ENCODE results near the gene IGF2BP2.
"Not testable (repeated sequence)": the region's sequence is repeated elsewhere in the genome, so short reads cannot be mapped to it uniquely, and the experiment has no call there.

IGF2BP2 gene

DNA sequence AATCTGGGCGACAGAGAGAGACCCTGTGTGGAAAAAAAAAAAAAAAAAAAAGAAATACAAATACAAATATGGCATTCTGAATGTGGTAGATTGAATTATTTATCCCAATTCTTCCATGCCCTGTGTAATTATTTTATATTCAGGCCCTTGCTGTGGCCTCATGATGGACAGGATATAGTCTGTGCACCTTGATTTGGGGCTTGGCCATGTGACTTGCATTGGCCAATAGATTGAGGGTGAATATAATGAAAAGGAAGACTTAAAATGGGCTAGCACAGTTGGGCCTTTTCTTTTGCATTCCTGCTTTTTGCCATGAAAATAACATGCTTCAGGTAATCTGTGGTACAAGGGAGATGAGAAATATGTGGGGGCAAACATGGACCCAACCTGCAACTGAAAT, 27.1 kb upstream of the IGF2BP2 start:
- Mint-ChIP-seq H3K4me1 (ENCODE audit: low read depth) (no peaks in the 10 kb centered on the region), H3K36me3 (ENCODE audit: low read depth) (no peaks in the 10 kb centered on the region), H3K9me3 (peaks cover 5% of the 10 kb centered on the region), H3K27me3 (ENCODE audit: low read depth) (no peaks in the 10 kb centered on the region), H3K4me3 (no peak overlapping the region), H3K27ac (no peak overlapping the region)
- DNase-seq (ENCODE audit: low spot score), result no peak

- H3K4me3 Mint-ChIP-seq, result no peak overlapping the region
- H3K4me1 Mint-ChIP-seq (ENCODE audit: low read depth), result no peaks in the 10 kb centered on the region
- no peak for DNase-seq (ENCODE audit: low spot score)
- H3K27me3 Mint-ChIP-seq (ENCODE audit: low read depth), result no peaks in the 10 kb centered on the region
- H3K9me3 Mint-ChIP-seq, result no peaks in the 10 kb centered on the region
- H3K27ac Mint-ChIP-seq, result no peak overlapping the region
- H3K36me3 Mint-ChIP-seq (ENCODE audit: low read depth), result no peaks in the 10 kb centered on the region
Measured at GRCh38 chr3:185851046-185851445, 26.2 kb upstream of the IGF2BP2 start.

GRCh38 chr3:185847506-185847905, 22.7 kb upstream of the IGF2BP2 start:
- Mint-ChIP-seq H3K27me3 (ENCODE audit: low read depth) (peaks cover 5% of the 10 kb centered on the region), H3K9me3 (no peaks in the 10 kb centered on the region), H3K36me3 (ENCODE audit: low read depth) (no peaks in the 10 kb centered on the region), H3K4me1 (ENCODE audit: low read depth) (no peaks in the 10 kb centered on the region), H3K27ac (no peak overlapping the region), H3K4me3 (no peak overlapping the region)
- no peak for DNase-seq (ENCODE audit: low spot score)

DNA sequence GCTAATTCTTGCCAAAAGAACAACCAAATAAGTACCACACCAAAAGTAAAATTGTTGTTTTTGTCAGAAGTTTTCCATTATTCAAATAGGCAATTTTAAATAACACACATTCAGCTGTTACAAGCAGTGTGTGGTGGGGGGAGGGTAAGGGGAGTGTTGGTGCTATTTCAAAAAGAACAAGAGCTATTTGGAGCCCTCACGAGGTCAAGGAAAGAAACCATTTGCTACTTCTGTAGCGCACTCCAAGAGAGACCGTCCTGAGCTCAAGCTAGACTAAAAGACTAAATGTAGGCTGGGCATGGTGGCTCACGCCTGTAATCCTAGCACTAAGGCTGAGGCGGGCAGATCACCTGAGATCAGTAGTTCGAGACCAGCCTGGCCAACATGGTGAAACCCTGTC, 21.2 kb upstream of the IGF2BP2 start:
- H3K27me3 Mint-ChIP-seq (ENCODE audit: low read depth), result peaks cover 5% of the 10 kb centered on the region
- H3K4me3 Mint-ChIP-seq, result no peak overlapping the region
- no peaks in the 10 kb centered on the region for H3K4me1 Mint-ChIP-seq (ENCODE audit: low read depth)

DNA sequence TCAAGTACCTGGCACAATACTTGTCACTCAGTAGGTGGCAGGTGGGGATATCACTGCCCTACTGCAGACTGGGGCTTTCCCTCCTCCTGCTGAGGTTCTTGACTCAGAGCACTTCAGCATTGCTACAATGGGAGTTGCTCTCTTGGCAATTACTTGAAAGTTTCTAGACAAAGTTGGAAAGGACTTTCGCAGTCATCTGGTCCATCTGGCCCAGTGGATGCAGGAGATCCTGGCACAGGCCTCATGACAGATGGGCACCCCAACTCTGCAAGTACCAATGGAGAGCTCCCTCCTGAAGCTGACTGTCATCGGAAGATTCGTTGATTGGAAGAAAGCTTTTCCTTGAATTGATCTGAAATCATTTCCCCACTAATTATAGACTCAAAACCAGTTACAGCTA, 19.2 kb upstream of the IGF2BP2 start:
- no peaks in the 10 kb centered on the region for H3K9me3 Mint-ChIP-seq
- H3K4me3 Mint-ChIP-seq, result no peak overlapping the region
- H3K4me1 Mint-ChIP-seq (ENCODE audit: low read depth), result no peaks in the 10 kb centered on the region
- no peak for DNase-seq (ENCODE audit: low spot score)
- H3K27ac Mint-ChIP-seq, result no peak overlapping the region
- H3K27me3 Mint-ChIP-seq (ENCODE audit: low read depth), result peaks cover 5% of the 10 kb centered on the region
- no peaks in the 10 kb centered on the region for H3K36me3 Mint-ChIP-seq (ENCODE audit: low read depth)

More for the DNA sequence above, 21.2 kb upstream of the IGF2BP2 start:
- H3K27ac Mint-ChIP-seq, result no peak overlapping the region
- no peaks in the 10 kb centered on the region for H3K9me3 Mint-ChIP-seq
- no peak for DNase-seq (ENCODE audit: low spot score)
- no peaks in the 10 kb centered on the region for H3K36me3 Mint-ChIP-seq (ENCODE audit: low read depth)

DNA sequence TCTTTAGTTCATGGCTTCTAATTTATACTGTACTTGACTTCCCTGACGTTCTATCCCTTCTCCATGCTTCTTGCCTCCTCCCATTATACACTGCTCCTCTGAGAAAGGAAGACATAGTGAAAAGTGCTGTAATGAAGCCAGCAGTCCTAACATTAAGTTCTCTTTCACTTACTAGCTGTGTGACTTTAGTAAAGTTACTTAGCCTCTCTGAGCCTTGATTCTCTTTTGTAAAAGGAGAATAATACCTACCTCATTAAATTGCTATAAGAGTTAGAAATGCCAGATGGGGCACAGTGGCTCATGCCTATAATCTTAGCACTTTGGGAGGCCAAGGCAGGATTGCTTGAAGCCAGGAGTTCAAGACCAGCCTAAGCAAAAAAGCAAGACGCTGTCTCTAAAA, 18.8 kb upstream of the IGF2BP2 start:
- no peak for DNase-seq (ENCODE audit: low spot score)
- Mint-ChIP-seq H3K4me3 (no peak overlapping the region), H3K9me3 (no peaks in the 10 kb centered on the region), H3K4me1 (ENCODE audit: low read depth) (no peaks in the 10 kb centered on the region), H3K27me3 (ENCODE audit: low read depth) (peaks cover 5% of the 10 kb centered on the region), H3K36me3 (ENCODE audit: low read depth) (no peaks in the 10 kb centered on the region), H3K27ac (no peak overlapping the region)

- H3K9me3 Mint-ChIP-seq, result no peaks in the 10 kb centered on the region
- no peaks in the 10 kb centered on the region for H3K4me1 Mint-ChIP-seq (ENCODE audit: low read depth)
- H3K27ac Mint-ChIP-seq, result no peak overlapping the region
- H3K27me3 Mint-ChIP-seq (ENCODE audit: low read depth), result peaks cover 7% of the 10 kb centered on the region
- DNase-seq (ENCODE audit: low spot score), result no peak
- no peaks in the 10 kb centered on the region for H3K36me3 Mint-ChIP-seq (ENCODE audit: low read depth)
- no peak overlapping the region for H3K4me3 Mint-ChIP-seq
Measured at GRCh38 chr3:185843126-185843525, 18.3 kb upstream of the IGF2BP2 start.

DNA sequence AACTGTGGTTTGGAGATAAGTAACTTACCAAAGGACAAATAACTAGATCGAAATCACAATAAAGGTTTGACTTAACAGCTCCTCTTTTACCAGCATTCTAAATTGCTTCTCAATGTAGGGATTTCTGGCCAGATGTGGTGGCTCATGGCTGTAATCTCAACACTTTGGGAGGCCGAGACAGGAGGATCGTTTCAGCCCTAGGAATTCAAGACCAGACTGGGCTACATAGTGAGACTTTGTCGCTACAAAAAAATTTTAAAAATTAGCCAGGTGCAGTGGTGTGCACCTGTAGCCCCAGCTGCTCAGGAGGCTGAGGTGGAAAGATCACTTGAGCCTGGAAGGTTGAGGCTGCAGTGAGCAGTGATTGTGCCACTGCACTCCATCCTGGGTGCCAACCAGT, 17.4 kb upstream of the IGF2BP2 start:
- Mint-ChIP-seq H3K36me3 (ENCODE audit: low read depth) (no peaks in the 10 kb centered on the region), H3K27me3 (ENCODE audit: low read depth) (peaks cover 13% of the 10 kb centered on the region)
- no peak for DNase-seq (ENCODE audit: low spot score)

GRCh38 chr3:185838417-185838989, 13.7 kb upstream of the IGF2BP2 start:
- H3K9me3 Mint-ChIP-seq; H3K4me3 Mint-ChIP-seq; H3K27ac Mint-ChIP-seq; H3K36me3 Mint-ChIP-seq (ENCODE audit: low read depth); DNase-seq (ENCODE audit: low spot score); H3K4me1 Mint-ChIP-seq (ENCODE audit: low read depth): not testable (repeated sequence)
- H3K27me3 Mint-ChIP-seq (ENCODE audit: low read depth), result peaks cover 11% of the 10 kb centered on the region

More for the DNA sequence above, 17.4 kb upstream of the IGF2BP2 start:
- H3K4me1 Mint-ChIP-seq (ENCODE audit: low read depth), result no peaks in the 10 kb centered on the region
- H3K9me3 Mint-ChIP-seq, result no peaks in the 10 kb centered on the region
- no peak overlapping the region for H3K27ac Mint-ChIP-seq
- no peak overlapping the region for H3K4me3 Mint-ChIP-seq

- H3K4me1 Mint-ChIP-seq (ENCODE audit: low read depth), result no peaks in the 10 kb centered on the region
- H3K27ac Mint-ChIP-seq, result no peak overlapping the region
- no peaks in the 10 kb centered on the region for H3K9me3 Mint-ChIP-seq
- no peaks in the 10 kb centered on the region for H3K36me3 Mint-ChIP-seq (ENCODE audit: low read depth)
- H3K4me3 Mint-ChIP-seq, result no peak overlapping the region
- DNase-seq (ENCODE audit: low spot score), result no peak
- peaks cover 11% of the 10 kb centered on the region for H3K27me3 Mint-ChIP-seq (ENCODE audit: low read depth)
Measured at GRCh38 chr3:185837414-185837813, 12.6 kb upstream of the IGF2BP2 start.

GRCh38 chr3:185831990-185832389, 7.1 kb upstream of the IGF2BP2 start:
- H3K27ac Mint-ChIP-seq, result no peak overlapping the region
- no peaks in the 10 kb centered on the region for H3K36me3 Mint-ChIP-seq (ENCODE audit: low read depth)
- no peaks in the 10 kb centered on the region for H3K4me1 Mint-ChIP-seq (ENCODE audit: low read depth)
- no peak overlapping the region for H3K4me3 Mint-ChIP-seq
- no peaks in the 10 kb centered on the region for H3K9me3 Mint-ChIP-seq
- DNase-seq (ENCODE audit: low spot score), result no peak
- H3K27me3 Mint-ChIP-seq (ENCODE audit: low read depth), result peaks cover 39% of the 10 kb centered on the region

GRCh38 chr3:185831195-185831594, 6.4 kb upstream of the IGF2BP2 start:
- H3K27me3 Mint-ChIP-seq (ENCODE audit: low read depth), result peaks cover 47% of the 10 kb centered on the region
- no peak overlapping the region for H3K27ac Mint-ChIP-seq
- DNase-seq (ENCODE audit: low spot score), result no peak
- peaks cover 2% of the 10 kb centered on the region for H3K36me3 Mint-ChIP-seq (ENCODE audit: low read depth)
- H3K4me3 Mint-ChIP-seq, result no peak overlapping the region
- no peaks in the 10 kb centered on the region for H3K9me3 Mint-ChIP-seq
- no peaks in the 10 kb centered on the region for H3K4me1 Mint-ChIP-seq (ENCODE audit: low read depth)

DNA sequence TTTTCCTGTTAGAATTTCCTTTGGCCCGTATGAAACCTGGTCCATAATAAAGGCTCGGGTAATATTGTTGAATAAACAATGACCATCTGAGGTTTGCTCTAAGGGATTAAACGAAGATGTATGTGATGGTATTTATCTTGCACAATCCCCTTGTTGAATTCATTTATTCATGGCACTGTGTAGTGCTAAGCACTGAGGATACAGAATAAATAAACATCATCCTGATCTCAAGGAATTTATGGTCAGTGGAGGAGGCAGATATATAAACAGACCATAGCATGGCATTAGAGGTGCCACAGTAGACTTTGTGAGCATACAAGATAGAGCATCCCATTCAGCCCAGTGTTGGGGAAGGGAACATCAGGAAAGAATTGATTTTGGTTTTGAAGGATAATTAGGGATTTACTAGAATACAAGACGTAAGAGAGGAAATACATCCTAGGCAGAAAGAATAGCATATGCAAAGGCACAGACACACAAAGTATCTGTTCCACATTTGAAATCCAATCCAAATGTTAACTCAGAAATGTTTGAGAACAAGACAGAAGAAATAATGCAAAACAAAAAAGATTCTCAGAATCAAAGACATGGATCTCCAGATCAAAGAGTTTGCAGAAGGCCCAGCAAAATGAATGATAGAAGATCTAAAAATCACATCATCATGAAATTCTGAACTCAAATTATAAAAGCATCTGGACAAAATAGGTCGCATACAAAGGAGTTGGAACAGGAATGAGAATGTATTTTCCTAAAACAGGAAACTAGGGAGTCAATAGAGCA, 5.4 kb upstream of the IGF2BP2 start:
- Mint-ChIP-seq H3K36me3 (ENCODE audit: low read depth) (peaks cover 2% of the 10 kb centered on the region), H3K27ac (no peak overlapping the region), H3K4me3 (no peak overlapping the region), H3K27me3 (ENCODE audit: low read depth) (peaks cover 51% of the 10 kb centered on the region), H3K4me1 (ENCODE audit: low read depth) (no peaks in the 10 kb centered on the region), H3K9me3 (no peaks in the 10 kb centered on the region)
- DNase-seq (ENCODE audit: low spot score), result no peak

DNA sequence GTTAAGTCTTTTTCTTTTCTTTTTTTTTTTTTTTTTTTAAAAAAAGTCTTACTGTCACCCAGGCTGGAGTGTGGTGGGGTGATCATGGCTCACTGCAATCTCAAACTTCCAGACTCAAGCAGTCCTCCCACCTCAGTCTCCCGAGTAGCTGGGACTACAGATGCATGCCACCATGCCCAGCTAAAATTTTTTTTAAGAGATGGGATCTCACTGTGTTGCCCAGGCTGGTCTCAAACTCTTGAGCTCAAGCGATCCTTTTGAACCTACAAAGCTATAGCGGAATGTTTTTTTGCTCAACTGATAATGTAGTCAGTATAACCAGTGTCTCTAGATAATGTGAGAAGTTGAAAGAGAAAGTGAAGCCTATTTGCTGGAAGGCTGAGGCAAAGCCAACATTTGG, 3.9 kb upstream of the IGF2BP2 start:
- Mint-ChIP-seq H3K27ac (no peak overlapping the region), H3K9me3 (no peaks in the 10 kb centered on the region), H3K27me3 (ENCODE audit: low read depth) (peaks cover 54% of the 10 kb centered on the region), H3K36me3 (ENCODE audit: low read depth) (peaks cover 2% of the 10 kb centered on the region), H3K4me3 (no peak overlapping the region), H3K4me1 (ENCODE audit: low read depth) (peaks cover 4% of the 10 kb centered on the region)
- no peak for DNase-seq (ENCODE audit: low spot score)

All from T-helper 2 cell treated with Interferon-gamma antibody and Interleukin-4, amounts not matched to agents 5 μg/mL and 100 μg/mL, for 36 hours (primary cell).